KOPT-K1 (cell line): Measurements from ENCODE around the gene CELA3A.
"Not testable (repeated sequence)": the region's sequence is repeated elsewhere in the genome, so short reads cannot be mapped to it uniquely, and the experiment has no call there.

Experiments used
- H3K27ac ChIP-seq: fragments of 200-600 bp; sonication (generic); 2 replicates; pipeline ENCODE4 v1.5.1; 2016; ENCODE audit warnings: antibody characterized with exemption, mild to moderate bottlenecking, low read depth, low read length; ENCODE audit not compliant: poor library complexity, severe bottlenecking
- H3K36me3 ChIP-seq: fragments of 200-600 bp; sonication (generic); 2 replicates; pipeline ENCODE4 v1.5.1; 2017; ENCODE audit warnings: antibody characterized with exemption, mild to moderate bottlenecking, low read length, moderate library complexity; ENCODE audit not compliant: insufficient read depth
- H3K9me3 ChIP-seq: fragments of 200-600 bp; sonication (generic); 2 replicates; pipeline ENCODE4 v1.5.1; 2017; ENCODE audit warnings: antibody characterized with exemption, low read length, mild to moderate bottlenecking; ENCODE audit not compliant: insufficient read depth, poor library complexity, severe bottlenecking

The CELA3A gene

DNA sequence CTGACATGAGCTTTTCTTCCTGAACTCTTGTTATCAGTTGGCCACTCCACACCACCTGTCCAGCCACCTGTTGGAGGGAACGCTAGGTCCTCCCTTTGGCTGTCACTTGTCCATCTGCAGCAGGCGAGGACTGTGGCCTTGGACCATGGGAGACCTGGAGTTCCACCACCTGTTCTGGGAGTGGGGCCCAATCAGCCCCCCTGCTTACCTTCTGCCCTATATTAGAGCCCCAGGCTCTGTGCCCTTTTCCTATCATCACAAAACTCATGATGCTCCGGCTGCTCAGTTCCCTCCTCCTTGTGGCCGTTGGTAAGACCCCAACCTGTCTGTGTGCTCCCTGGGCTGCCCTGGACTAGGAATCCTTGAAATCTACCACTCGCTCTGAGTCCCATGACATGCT is at the start of gene CELA3A:
Gene CELA3A, plus strand, starts transcription at position 249 of the 400 bp plus-strand sequence. Its CDS starts 18 bp downstream, at position 267.
- Histone ChIP-seq H3K9me3 (no peaks in the 10 kb centered on the region), H3K36me3 (no peaks in the 10 kb centered on the region), H3K27ac (no peak within 1 kb of the TSS)

DNA sequence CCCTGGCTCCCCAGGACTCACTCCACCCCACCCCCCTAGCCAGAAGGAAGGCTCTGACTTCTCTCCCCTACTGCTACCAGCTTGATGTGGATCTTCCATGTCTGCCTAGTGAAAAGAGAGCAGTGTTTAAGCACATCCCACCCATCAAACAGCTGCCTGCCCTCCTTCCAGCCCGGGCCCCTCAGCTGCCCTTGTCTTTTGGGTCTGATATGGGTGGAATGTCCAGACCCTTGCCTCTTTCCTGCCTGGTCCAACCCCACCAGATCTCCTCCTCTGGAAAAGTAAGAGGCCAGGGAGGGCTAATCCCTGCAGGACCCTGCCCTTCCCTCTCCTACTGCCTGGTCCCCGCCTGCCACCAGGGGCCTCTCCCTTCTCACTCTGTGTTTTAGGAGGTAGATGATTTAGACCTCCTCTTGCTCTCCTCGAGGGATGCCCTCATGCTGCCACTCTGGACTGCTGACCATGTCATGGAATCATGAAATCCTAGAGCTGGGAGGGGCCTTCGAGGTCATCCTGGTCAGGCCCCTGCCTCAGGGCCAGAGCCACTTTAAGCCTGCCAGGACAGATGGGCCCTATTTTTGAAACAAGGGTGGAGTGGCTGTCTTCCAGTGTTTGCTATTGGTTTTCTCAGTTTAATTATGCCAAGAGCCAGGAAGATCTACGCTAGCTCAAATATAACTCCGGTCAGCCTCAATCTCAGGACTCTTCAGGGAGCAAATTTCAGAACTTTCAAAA is 48.5 kb upstream of the CELA3A start:
- Histone ChIP-seq H3K36me3 (no peaks in the 10 kb centered on the region), H3K9me3 (no peaks in the 10 kb centered on the region), H3K27ac (no peak overlapping the region)

DNA sequence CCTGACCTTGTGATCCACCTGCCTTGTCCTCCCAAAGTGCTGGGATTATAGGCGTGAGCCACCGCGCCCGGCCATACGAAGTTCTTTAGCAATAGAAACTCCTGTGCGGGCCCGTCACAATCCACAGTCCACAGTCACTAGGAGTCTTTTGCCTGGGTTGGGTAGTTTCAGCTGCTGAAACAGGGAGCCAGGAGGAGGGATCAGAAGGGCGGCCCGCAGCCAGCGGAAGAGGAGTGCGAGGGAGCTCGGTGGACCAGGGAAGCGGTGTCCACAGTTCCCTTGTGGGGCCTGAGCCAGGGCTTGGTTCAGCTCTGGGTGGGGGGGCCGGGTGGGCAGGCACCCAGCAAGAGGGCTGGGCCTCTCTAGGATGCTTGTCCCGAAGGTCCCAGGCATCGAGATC is 46.4 kb upstream of the CELA3A start:
- Histone ChIP-seq H3K27ac (no peak overlapping the region), H3K36me3 (no peaks in the 10 kb centered on the region), H3K9me3 (no peaks in the 10 kb centered on the region)

DNA sequence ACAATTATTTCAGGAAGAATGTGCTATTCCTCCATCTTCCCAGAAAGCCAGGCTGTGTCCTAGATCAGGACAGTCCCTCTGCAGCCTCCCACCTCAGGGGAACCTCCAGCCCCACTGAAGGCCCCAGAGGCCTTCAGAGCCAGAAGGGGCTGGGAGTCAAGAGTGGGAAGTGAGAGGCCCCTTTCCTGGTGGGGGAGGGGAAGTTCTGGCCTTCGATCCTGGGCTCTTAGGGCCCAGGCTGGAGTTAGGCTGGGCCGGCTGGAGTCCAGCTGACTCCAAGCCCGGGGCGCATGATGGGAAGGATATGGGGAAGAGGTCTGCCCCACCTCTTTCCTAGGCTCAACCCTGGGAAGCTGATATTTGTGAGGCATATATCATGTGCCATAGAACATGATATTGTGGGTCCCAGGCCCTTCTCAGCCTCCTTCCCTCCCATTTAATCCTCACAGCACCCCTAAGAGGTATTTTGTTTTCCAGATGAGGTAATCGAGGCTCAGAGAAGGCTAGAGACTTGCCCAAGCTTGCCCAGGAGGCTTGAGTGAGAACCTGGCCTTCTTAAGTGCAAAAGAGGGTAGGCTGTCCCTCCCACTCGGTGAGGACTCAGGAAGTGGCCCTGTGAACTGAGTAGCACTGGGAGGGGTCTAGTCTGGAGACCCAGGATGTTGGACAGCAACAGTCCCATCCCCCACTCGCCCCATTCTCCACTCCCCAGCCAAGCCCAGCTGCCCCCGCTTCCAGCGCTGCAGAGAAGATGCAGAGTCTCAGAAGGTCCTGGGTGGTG is 45.8 kb upstream of the CELA3A start:
- H3K27ac ChIP-seq = no peak overlapping the region
- H3K36me3 ChIP-seq = no peaks in the 10 kb centered on the region
- no peaks in the 10 kb centered on the region for H3K9me3 ChIP-seq

GRCh38 chr1:21956720-21957552 is 44.5 kb upstream of the CELA3A start:
- H3K36me3 ChIP-seq = no peaks in the 10 kb centered on the region
- H3K27ac ChIP-seq = no peak overlapping the region
- H3K9me3 ChIP-seq = no peaks in the 10 kb centered on the region

DNA sequence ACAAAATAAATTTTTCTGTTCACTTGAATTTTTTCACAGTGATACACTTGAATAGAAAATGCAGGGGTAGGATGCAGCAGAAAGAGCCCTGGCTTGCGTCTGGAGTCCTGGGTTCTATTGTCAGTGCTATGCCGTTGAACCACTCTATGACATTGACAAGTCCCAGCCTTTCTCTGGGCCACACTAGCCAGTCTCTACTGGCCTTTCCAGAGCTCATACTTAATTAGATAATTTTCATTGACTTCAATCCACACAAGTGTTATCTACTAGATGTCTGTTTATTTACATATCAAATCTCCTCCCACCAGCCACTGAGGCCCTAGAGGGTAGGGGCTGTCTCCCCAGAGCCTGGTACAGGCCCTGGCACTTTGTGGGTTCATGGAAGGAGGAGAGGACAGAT is 40.1 kb upstream of the CELA3A start:
- Histone ChIP-seq H3K27ac (no peak overlapping the region), H3K9me3 (no peaks in the 10 kb centered on the region), H3K36me3 (no peaks in the 10 kb centered on the region)

- no peaks in the 10 kb centered on the region for H3K9me3 ChIP-seq
- H3K36me3 ChIP-seq = no peaks in the 10 kb centered on the region
- H3K27ac ChIP-seq = no peak overlapping the region
Observed at GRCh38 chr1:21961799-21962198, 39.7 kb upstream of the CELA3A start.

DNA sequence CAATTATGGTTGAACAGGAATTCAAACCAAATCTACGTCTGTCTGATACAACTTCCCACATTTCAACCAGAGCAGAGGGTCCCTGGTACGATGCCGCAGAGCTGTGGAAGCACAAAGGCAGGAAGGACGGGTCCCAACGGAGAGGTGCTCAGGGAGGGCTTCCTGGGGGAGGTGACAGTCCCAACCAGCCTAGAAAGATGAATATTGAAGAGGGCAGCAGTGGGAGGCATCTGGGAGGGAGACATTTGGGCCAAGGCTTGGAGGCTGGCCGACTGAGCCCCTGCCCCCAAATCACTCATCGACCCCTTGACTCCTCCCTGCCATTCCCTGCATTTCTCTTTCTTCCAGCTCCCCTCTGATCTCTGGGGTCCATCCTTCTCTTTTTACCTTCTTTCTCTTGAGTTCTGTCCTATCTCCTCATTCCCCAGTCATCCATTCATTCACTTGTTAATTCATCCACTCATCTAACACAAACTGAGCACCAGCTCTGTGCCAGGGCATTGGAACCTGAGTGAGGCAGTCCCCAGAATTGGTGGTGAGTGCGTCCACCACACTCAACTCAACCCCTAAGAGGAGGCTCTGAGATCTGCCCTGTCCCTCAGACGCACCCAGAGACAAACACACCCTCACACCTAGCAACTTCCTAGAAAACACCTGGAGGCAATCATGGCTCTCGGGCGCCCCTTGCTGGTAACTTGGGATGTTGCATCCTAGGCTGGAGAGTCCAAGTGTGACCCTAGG is 37.8 kb upstream of the CELA3A start:
- no peak overlapping the region for H3K27ac ChIP-seq
- H3K9me3 ChIP-seq = no peaks in the 10 kb centered on the region
- no peaks in the 10 kb centered on the region for H3K36me3 ChIP-seq

GRCh38 chr1:21966247-21967000 is 35.0 kb upstream of the CELA3A start:
- H3K9me3 ChIP-seq = no peaks in the 10 kb centered on the region
- no peaks in the 10 kb centered on the region for H3K36me3 ChIP-seq
- no peak overlapping the region for H3K27ac ChIP-seq

DNA sequence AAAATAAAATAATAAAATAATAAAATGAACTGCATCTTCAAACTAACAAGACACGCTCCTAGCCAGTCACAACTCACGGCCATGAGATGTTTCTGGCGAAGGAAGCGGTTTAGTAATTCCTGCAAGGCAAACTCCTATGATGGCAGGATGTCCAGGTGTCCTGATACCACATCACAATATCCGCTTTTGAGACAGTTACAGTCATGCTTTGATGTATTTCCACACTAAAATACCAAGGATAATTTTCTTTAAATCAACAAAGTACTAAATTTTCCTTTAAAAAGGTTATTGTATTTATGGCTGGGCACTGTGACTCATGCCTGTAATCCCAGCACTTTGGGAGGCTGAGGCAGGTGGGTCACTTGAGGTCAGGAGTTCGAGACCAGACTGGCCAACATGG is 34.2 kb upstream of the CELA3A start:
- H3K9me3 ChIP-seq, H3K27ac ChIP-seq, H3K36me3 ChIP-seq: not testable (repeated sequence)

GRCh38 chr1:21969066-21969465 is 32.4 kb upstream of the CELA3A start:
- H3K36me3 ChIP-seq, H3K27ac ChIP-seq, H3K9me3 ChIP-seq: not testable (repeated sequence)

GRCh38 chr1:21970523-21970922 is 30.9 kb upstream of the CELA3A start:
- H3K9me3 ChIP-seq, H3K36me3 ChIP-seq, H3K27ac ChIP-seq: not testable (repeated sequence)

- H3K27ac ChIP-seq, H3K9me3 ChIP-seq, H3K36me3 ChIP-seq: not testable (repeated sequence)
Observed at GRCh38 chr1:21972973-21973441, 28.4 kb upstream of the CELA3A start.

DNA sequence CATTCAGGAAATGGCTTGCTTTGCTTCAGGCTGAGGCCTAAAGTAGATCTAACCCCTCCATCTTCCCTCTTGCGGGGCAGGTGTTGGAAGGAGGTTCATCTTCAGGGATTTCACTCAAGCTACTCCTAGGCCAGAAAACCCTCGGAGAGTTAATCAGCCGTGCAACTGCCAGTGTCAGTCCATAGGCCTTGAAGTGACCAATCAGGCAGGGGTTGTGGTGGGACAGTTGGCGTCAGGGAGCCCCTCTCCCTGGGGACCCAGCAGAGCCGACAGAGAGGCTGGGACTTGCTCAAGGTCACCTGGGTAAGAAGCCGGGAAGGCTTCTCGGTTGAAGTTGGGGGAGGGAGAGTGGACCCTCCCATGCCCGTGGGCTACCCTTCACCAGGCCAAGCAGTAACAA is 27.5 kb upstream of the CELA3A start:
- not testable (repeated sequence) for H3K27ac ChIP-seq, H3K36me3 ChIP-seq, H3K9me3 ChIP-seq
